Measurements from ENCODE around the gene SERPINH1. TPM values are rescaled to one million over a fixed set of nuclear protein-coding genes. Genes with fewer than 3 reads are reported as not detected.
A peak's percentile ranks its signal among the peaks of the same experiment; 100 is the strongest.

SERPINH1 gene
- polyA plus RNA-seq, 1 donor = 154 TPM

GRCh38 chr11:75586395-75586794, 24.3 kb downstream of the SERPINH1 start:
- Histone ChIP-seq H3K27me3 (ENCODE audit: control insufficient read depth, insufficient read depth, low read length) (no peaks in the 10 kb centered on the region), H3K36me3 (ENCODE audit: control insufficient read depth, insufficient read depth, low read length) (no peaks in the 10 kb centered on the region), H3K4me3 (ENCODE audit: low read length) (no peak overlapping the region), H3K4me1 (ENCODE audit: control insufficient read depth, insufficient read depth, low read length) (peaks cover 30% of the 10 kb centered on the region), H3K27ac (ENCODE audit: low read length) (no peak overlapping the region), H3K9me3 (ENCODE audit: control insufficient read depth, low read depth, low read length) (no peaks in the 10 kb centered on the region)
- DNase-seq = no peak
- WGBS (ENCODE audit: insufficient coverage, low lambda C conversion rate) = no CpG with 5 or more reads among the region's 3 CpGs

- peaks cover 36% of the 10 kb centered on the region for H3K4me1 ChIP-seq (ENCODE audit: control insufficient read depth, insufficient read depth, low read length)
- no peaks in the 10 kb centered on the region for H3K9me3 ChIP-seq (ENCODE audit: control insufficient read depth, low read depth, low read length)
- H3K36me3 ChIP-seq (ENCODE audit: control insufficient read depth, insufficient read depth, low read length) = no peaks in the 10 kb centered on the region
- no peak overlapping the region for H3K4me3 ChIP-seq (ENCODE audit: low read length)
- peak overlapping the region; percentile 66 for H3K27ac ChIP-seq (ENCODE audit: low read length)
- no CpG with 5 or more reads among the region's 6 CpGs for WGBS (ENCODE audit: insufficient coverage, low lambda C conversion rate)
- peak; percentile 87 to 94 for DNase-seq
- H3K27me3 ChIP-seq (ENCODE audit: control insufficient read depth, insufficient read depth, low read length) = no peaks in the 10 kb centered on the region
Measured at GRCh38 chr11:75588051-75588481, 26.0 kb downstream of the SERPINH1 start.

GRCh38 chr11:75589051-75589450, 27.0 kb downstream of the SERPINH1 start:
- no CpG with 5 or more reads among the region's 7 CpGs for WGBS (ENCODE audit: insufficient coverage, low lambda C conversion rate)
- peaks cover 40% of the 10 kb centered on the region for H3K4me1 ChIP-seq (ENCODE audit: control insufficient read depth, insufficient read depth, low read length)
- H3K9me3 ChIP-seq (ENCODE audit: control insufficient read depth, low read depth, low read length) = no peaks in the 10 kb centered on the region
- H3K36me3 ChIP-seq (ENCODE audit: control insufficient read depth, insufficient read depth, low read length) = no peaks in the 10 kb centered on the region
- no peaks in the 10 kb centered on the region for H3K27me3 ChIP-seq (ENCODE audit: control insufficient read depth, insufficient read depth, low read length)
- no peak overlapping the region for H3K4me3 ChIP-seq (ENCODE audit: low read length)
- peak in 1 of 2 donors; percentile 38 for DNase-seq
- H3K27ac ChIP-seq (ENCODE audit: low read length) = peak overlapping the region; percentile 66

GRCh38 chr11:75589933-75590332, 27.9 kb downstream of the SERPINH1 start:
- Histone ChIP-seq H3K27ac (ENCODE audit: low read length) (no peak overlapping the region), H3K27me3 (ENCODE audit: control insufficient read depth, insufficient read depth, low read length) (no peaks in the 10 kb centered on the region), H3K36me3 (ENCODE audit: control insufficient read depth, insufficient read depth, low read length) (no peaks in the 10 kb centered on the region), H3K4me1 (ENCODE audit: control insufficient read depth, insufficient read depth, low read length) (peaks cover 38% of the 10 kb centered on the region), H3K4me3 (ENCODE audit: low read length) (no peak overlapping the region), H3K9me3 (ENCODE audit: control insufficient read depth, low read depth, low read length) (no peaks in the 10 kb centered on the region)
- DNase-seq = no peak
- 100% methylated on average over 2 of the region's 2 CpGs for WGBS (ENCODE audit: insufficient coverage, low lambda C conversion rate)

- H3K4me3 ChIP-seq (ENCODE audit: low read length) = no peak overlapping the region
- DNase-seq = no peak
- H3K4me1 ChIP-seq (ENCODE audit: control insufficient read depth, insufficient read depth, low read length) = peaks cover 38% of the 10 kb centered on the region
- H3K27me3 ChIP-seq (ENCODE audit: control insufficient read depth, insufficient read depth, low read length) = no peaks in the 10 kb centered on the region
- no CpG with 5 or more reads among the region's 8 CpGs for WGBS (ENCODE audit: insufficient coverage, low lambda C conversion rate)
- no peak overlapping the region for H3K27ac ChIP-seq (ENCODE audit: low read length)
- no peaks in the 10 kb centered on the region for H3K9me3 ChIP-seq (ENCODE audit: control insufficient read depth, low read depth, low read length)
- H3K36me3 ChIP-seq (ENCODE audit: control insufficient read depth, insufficient read depth, low read length) = no peaks in the 10 kb centered on the region
Measured at GRCh38 chr11:75591371-75591770, 29.3 kb downstream of the SERPINH1 start.

- DNase-seq = no peak
- H3K9me3 ChIP-seq (ENCODE audit: control insufficient read depth, low read depth, low read length) = no peaks in the 10 kb centered on the region
- WGBS (ENCODE audit: insufficient coverage, low lambda C conversion rate) = 75% methylated on average over 2 of the region's 6 CpGs
- no peak overlapping the region for H3K4me3 ChIP-seq (ENCODE audit: low read length)
- H3K4me1 ChIP-seq (ENCODE audit: control insufficient read depth, insufficient read depth, low read length) = peaks cover 38% of the 10 kb centered on the region
- no peaks in the 10 kb centered on the region for H3K27me3 ChIP-seq (ENCODE audit: control insufficient read depth, insufficient read depth, low read length)
- H3K36me3 ChIP-seq (ENCODE audit: control insufficient read depth, insufficient read depth, low read length) = no peaks in the 10 kb centered on the region
- no peak overlapping the region for H3K27ac ChIP-seq (ENCODE audit: low read length)
Measured at GRCh38 chr11:75591966-75592365, 29.9 kb downstream of the SERPINH1 start.

GRCh38 chr11:75592715-75593114, 30.7 kb downstream of the SERPINH1 start:
- no CpG with 5 or more reads among the region's 2 CpGs for WGBS (ENCODE audit: insufficient coverage, low lambda C conversion rate)
- Histone ChIP-seq H3K36me3 (ENCODE audit: control insufficient read depth, insufficient read depth, low read length) (no peaks in the 10 kb centered on the region), H3K4me3 (ENCODE audit: low read length) (no peak overlapping the region), H3K4me1 (ENCODE audit: control insufficient read depth, insufficient read depth, low read length) (peaks cover 35% of the 10 kb centered on the region), H3K27me3 (ENCODE audit: control insufficient read depth, insufficient read depth, low read length) (no peaks in the 10 kb centered on the region), H3K9me3 (ENCODE audit: control insufficient read depth, low read depth, low read length) (no peaks in the 10 kb centered on the region), H3K27ac (ENCODE audit: low read length) (peak overlapping the region; percentile 31)
- no peak for DNase-seq

- peaks cover 33% of the 10 kb centered on the region for H3K4me1 ChIP-seq (ENCODE audit: control insufficient read depth, insufficient read depth, low read length)
- H3K4me3 ChIP-seq (ENCODE audit: low read length) = no peak overlapping the region
- H3K27me3 ChIP-seq (ENCODE audit: control insufficient read depth, insufficient read depth, low read length) = no peaks in the 10 kb centered on the region
- H3K9me3 ChIP-seq (ENCODE audit: control insufficient read depth, low read depth, low read length) = no peaks in the 10 kb centered on the region
- no peaks in the 10 kb centered on the region for H3K36me3 ChIP-seq (ENCODE audit: control insufficient read depth, insufficient read depth, low read length)
- H3K27ac ChIP-seq (ENCODE audit: low read length) = peak overlapping the region; percentile 31
- DNase-seq = peak; percentile 82 to 89
- WGBS (ENCODE audit: insufficient coverage, low lambda C conversion rate) = no CpG with 5 or more reads among the region's 2 CpGs
Measured at GRCh38 chr11:75593286-75593915, 31.3 kb downstream of the SERPINH1 start.

GRCh38 chr11:75594211-75594610, 32.2 kb downstream of the SERPINH1 start:
- Histone ChIP-seq H3K27me3 (ENCODE audit: control insufficient read depth, insufficient read depth, low read length) (no peaks in the 10 kb centered on the region), H3K4me3 (ENCODE audit: low read length) (no peak overlapping the region), H3K36me3 (ENCODE audit: control insufficient read depth, insufficient read depth, low read length) (no peaks in the 10 kb centered on the region), H3K9me3 (ENCODE audit: control insufficient read depth, low read depth, low read length) (no peaks in the 10 kb centered on the region), H3K4me1 (ENCODE audit: control insufficient read depth, insufficient read depth, low read length) (peaks cover 31% of the 10 kb centered on the region), H3K27ac (ENCODE audit: low read length) (no peak overlapping the region)
- no CpG with 5 or more reads among the region's 6 CpGs for WGBS (ENCODE audit: insufficient coverage, low lambda C conversion rate)
- DNase-seq = no peak

GRCh38 chr11:75595429-75595828, 33.4 kb downstream of the SERPINH1 start:
- Histone ChIP-seq H3K27ac (ENCODE audit: low read length) (no peak overlapping the region), H3K27me3 (ENCODE audit: control insufficient read depth, insufficient read depth, low read length) (no peaks in the 10 kb centered on the region), H3K4me3 (ENCODE audit: low read length) (no peak overlapping the region), H3K36me3 (ENCODE audit: control insufficient read depth, insufficient read depth, low read length) (no peaks in the 10 kb centered on the region), H3K9me3 (ENCODE audit: control insufficient read depth, low read depth, low read length) (no peaks in the 10 kb centered on the region), H3K4me1 (ENCODE audit: control insufficient read depth, insufficient read depth, low read length) (peaks cover 35% of the 10 kb centered on the region)
- WGBS (ENCODE audit: insufficient coverage, low lambda C conversion rate) = no CpG with 5 or more reads among the region's 2 CpGs
- no peak for DNase-seq

- Histone ChIP-seq H3K4me1 (ENCODE audit: control insufficient read depth, insufficient read depth, low read length) (peaks cover 35% of the 10 kb centered on the region), H3K27ac (ENCODE audit: low read length) (no peak overlapping the region), H3K27me3 (ENCODE audit: control insufficient read depth, insufficient read depth, low read length) (no peaks in the 10 kb centered on the region), H3K4me3 (ENCODE audit: low read length) (no peak overlapping the region), H3K9me3 (ENCODE audit: control insufficient read depth, low read depth, low read length) (no peaks in the 10 kb centered on the region), H3K36me3 (ENCODE audit: control insufficient read depth, insufficient read depth, low read length) (no peaks in the 10 kb centered on the region)
- WGBS (ENCODE audit: insufficient coverage, low lambda C conversion rate) = no CpG with 5 or more reads among the region's 4 CpGs
- DNase-seq = no peak
Measured at GRCh38 chr11:75596914-75597313, 34.9 kb downstream of the SERPINH1 start.

Data from large intestine (tissue), 3 donors.